ENCODE results near the gene NCL.
"Not testable (repeated sequence)": the region's sequence is repeated elsewhere in the genome, so short reads cannot be mapped to it uniquely, and the experiment has no call there.

NCL gene

GRCh38 chr2:231467016-231467545 is 2.8 kb upstream of the NCL start:
- DNase-seq: no peak

GRCh38 chr2:231464576-231465540 is 574 bp upstream of the NCL start:
- DNase-seq: peak; percentile 78

- no peak for DNase-seq
Observed at GRCh38 chr2:231462729-231463465, 1.4 kb downstream of the NCL start.

- no peak for DNase-seq
Observed at GRCh38 chr2:231461516-231461971, 2.7 kb downstream of the NCL start.

GRCh38 chr2:231460841-231461240 is 3.4 kb downstream of the NCL start:
- DNase-seq: not testable (repeated sequence)

- no peak for DNase-seq
Observed at GRCh38 chr2:231460073-231460835, 4.0 kb downstream of the NCL start.

- DNase-seq: no peak
Observed at GRCh38 chr2:231458368-231458767, 5.9 kb downstream of the NCL start.

GRCh38 chr2:231457101-231457500 is 7.2 kb downstream of the NCL start:
- no peak for DNase-seq

GRCh38 chr2:231456295-231457004 is 7.8 kb downstream of the NCL start:
- DNase-seq: no peak

GRCh38 chr2:231455890-231456289 is 8.4 kb downstream of the NCL start:
- no peak for DNase-seq

- DNase-seq: no peak
Observed at GRCh38 chr2:231455222-231455621, 9.1 kb downstream of the NCL start.

- no peak for DNase-seq
Observed at GRCh38 chr2:231454361-231454791, 9.9 kb downstream of the NCL start.

GRCh38 chr2:231452799-231453508 is 11.3 kb downstream of the NCL start:
- no peak for DNase-seq

- DNase-seq: no peak
Observed at GRCh38 chr2:231450548-231450989, 13.7 kb downstream of the NCL start.

GRCh38 chr2:231449503-231450054 is 14.7 kb downstream of the NCL start:
- DNase-seq: no peak

GRCh38 chr2:231436957-231437356 is 27.3 kb downstream of the NCL start:
- DNase-seq: no peak

- no peak for DNase-seq
Observed at GRCh38 chr2:231433990-231434389, 30.3 kb downstream of the NCL start.

GRCh38 chr2:231431606-231432005 is 32.7 kb downstream of the NCL start:
- no peak for DNase-seq

- DNase-seq: not testable (repeated sequence)
Observed at GRCh38 chr2:231430437-231430836, 33.8 kb downstream of the NCL start.

GRCh38 chr2:231429901-231430300 is 34.4 kb downstream of the NCL start:
- no peak for DNase-seq

- no peak for DNase-seq
Observed at GRCh38 chr2:231429152-231429551, 35.1 kb downstream of the NCL start.

Measured in NCI-H2029 treated with DMSO at 0.1 percent for 48 hours (cell line).